Head of caudate nucleus (tissue), 42 donors: ENCODE results near the gene PXK.

Experiments
- DNase-seq, 42 donors: peaks; one replicate each; pipeline versions ENCODE4 v3.0.0 to v3.0.0-alpha.2; 2020 to 2021; ENCODE audit warnings: mixed read lengths in 7 of 42
- intact Hi-C: fragments of 100-400 bp; cut with DNase I; formaldehyde crosslinking; loops from one replicate; pipeline ENCODE4 v1.15.0; 2022

The PXK gene

GRCh38 chr3:58398669-58399333 is 66.1 kb downstream of the PXK start:
- DNase-seq: peak in 1 of 42 donors; percentile 37
- intact Hi-C loops: no loop called here

- peak in 1 of 42 donors; percentile 39 for DNase-seq
- intact Hi-C loops: no loop called here
Measured at GRCh38 chr3:58403513-58404109, 70.9 kb downstream of the PXK start.

GRCh38 chr3:58404396-58404795 is 71.7 kb downstream of the PXK start:
- DNase-seq: peak in 1 of 42 donors; percentile 41

GRCh38 chr3:58408906-58409305 is 76.2 kb downstream of the PXK start:
- intact Hi-C loops: no loop called here
- DNase-seq: no peak

More at GRCh38 chr3:58404396-58404795, 71.7 kb downstream of the PXK start:
- intact Hi-C loops: no loop called here

- intact Hi-C loops: loop anchor here (5.0 kb wide), 1 partner anchor 77 kb away; the partner anchor contains the start of gene PXK
- no peak for DNase-seq
Measured at GRCh38 chr3:58409663-58410062, 77.0 kb downstream of the PXK start.

- intact Hi-C loops: loop anchor here (5.0 kb wide), 1 partner anchor 79 kb away; the partner anchor contains the start of gene PXK
- DNase-seq: no peak
Measured at GRCh38 chr3:58411036-58411435, 78.3 kb downstream of the PXK start.

GRCh38 chr3:58411851-58412830 is 79.4 kb downstream of the PXK start:
- no peak for DNase-seq
- intact Hi-C loops: loop anchor here (5.0 kb wide), 1 partner anchor 80 kb away; the partner anchor contains the start of gene PXK

GRCh38 chr3:58414538-58415197 is 82.0 kb downstream of the PXK start:
- peak in 28 of 42 donors; percentile 23 to 84 (median 48) for DNase-seq
- intact Hi-C loops: loop anchor here (5.0 kb wide), 1 partner anchor 82 kb away; the partner anchor contains the start of gene PXK

GRCh38 chr3:58416191-58416590 is 83.5 kb downstream of the PXK start:
- intact Hi-C loops: no loop called here
- peak in 1 of 42 donors; percentile 31 for DNase-seq

GRCh38 chr3:58417075-58417474 is 84.4 kb downstream of the PXK start:
- intact Hi-C loops: no loop called here
- DNase-seq: no peak

- intact Hi-C loops: no loop called here
- DNase-seq: no peak
Measured at GRCh38 chr3:58418227-58418626, 85.5 kb downstream of the PXK start.

GRCh38 chr3:58419780-58420507 is 87.3 kb downstream of the PXK start:
- intact Hi-C loops: no loop called here
- DNase-seq: no peak

- no peak for DNase-seq
- intact Hi-C loops: no loop called here
Measured at GRCh38 chr3:58421004-58421403, 88.3 kb downstream of the PXK start.

GRCh38 chr3:58422756-58423325 is 90.1 kb downstream of the PXK start:
- intact Hi-C loops: no loop called here

GRCh38 chr3:58424613-58425012 is 91.9 kb downstream of the PXK start:
- intact Hi-C loops: no loop called here

More at GRCh38 chr3:58422756-58423325, 90.1 kb downstream of the PXK start:
- DNase-seq: peak in 4 of 42 donors; percentile 23 to 48 (median 31)

GRCh38 chr3:58425782-58426181 is 93.1 kb downstream of the PXK start:
- no peak for DNase-seq
- intact Hi-C loops: no loop called here

More at GRCh38 chr3:58424613-58425012, 91.9 kb downstream of the PXK start:
- DNase-seq: no peak

- intact Hi-C loops: no loop called here
- no peak for DNase-seq
Measured at GRCh38 chr3:58427661-58428361, 95.1 kb downstream of the PXK start.
